GM18511 (cell line): ENCODE data around the gene LRP1-AS.

Experiments
- ATAC-seq: cut with Tn5 transposase; IDR thresholded peaks from one replicate; pipeline ENCODE4 v1.9.1; 2021; ENCODE audit warnings: mild to moderate bottlenecking, moderate library complexity; ENCODE audit not compliant: unreplicated experiment

Gene LRP1-AS

DNA sequence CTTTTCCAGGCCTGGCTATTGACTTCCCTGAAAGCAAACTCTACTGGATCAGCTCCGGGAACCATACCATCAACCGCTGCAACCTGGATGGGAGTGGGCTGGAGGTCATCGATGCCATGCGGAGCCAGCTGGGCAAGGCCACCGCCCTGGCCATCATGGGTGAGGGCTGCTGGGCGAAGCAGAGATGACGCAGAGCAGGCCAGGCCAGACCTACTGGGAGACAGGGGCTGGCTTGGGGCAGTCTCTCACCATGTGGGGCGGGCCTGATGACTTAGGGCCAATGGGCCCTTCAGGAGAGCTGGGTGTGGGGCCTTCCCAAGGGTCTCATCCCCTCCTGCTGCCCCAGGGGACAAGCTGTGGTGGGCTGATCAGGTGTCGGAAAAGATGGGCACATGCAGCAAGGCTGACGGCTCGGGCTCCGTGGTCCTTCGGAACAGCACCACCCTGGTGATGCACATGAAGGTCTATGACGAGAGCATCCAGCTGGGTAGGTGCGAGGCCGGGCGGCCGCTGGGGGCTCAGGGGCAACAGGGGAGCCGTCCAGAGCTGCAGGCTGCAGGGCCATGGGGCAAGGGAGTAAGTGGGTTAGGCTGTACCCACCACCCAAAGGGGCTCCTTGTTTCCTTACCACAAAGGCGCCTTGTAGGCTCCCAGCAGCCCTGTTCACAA, 33.0 kb upstream of the LRP1-AS start:
- no peak for ATAC-seq

DNA sequence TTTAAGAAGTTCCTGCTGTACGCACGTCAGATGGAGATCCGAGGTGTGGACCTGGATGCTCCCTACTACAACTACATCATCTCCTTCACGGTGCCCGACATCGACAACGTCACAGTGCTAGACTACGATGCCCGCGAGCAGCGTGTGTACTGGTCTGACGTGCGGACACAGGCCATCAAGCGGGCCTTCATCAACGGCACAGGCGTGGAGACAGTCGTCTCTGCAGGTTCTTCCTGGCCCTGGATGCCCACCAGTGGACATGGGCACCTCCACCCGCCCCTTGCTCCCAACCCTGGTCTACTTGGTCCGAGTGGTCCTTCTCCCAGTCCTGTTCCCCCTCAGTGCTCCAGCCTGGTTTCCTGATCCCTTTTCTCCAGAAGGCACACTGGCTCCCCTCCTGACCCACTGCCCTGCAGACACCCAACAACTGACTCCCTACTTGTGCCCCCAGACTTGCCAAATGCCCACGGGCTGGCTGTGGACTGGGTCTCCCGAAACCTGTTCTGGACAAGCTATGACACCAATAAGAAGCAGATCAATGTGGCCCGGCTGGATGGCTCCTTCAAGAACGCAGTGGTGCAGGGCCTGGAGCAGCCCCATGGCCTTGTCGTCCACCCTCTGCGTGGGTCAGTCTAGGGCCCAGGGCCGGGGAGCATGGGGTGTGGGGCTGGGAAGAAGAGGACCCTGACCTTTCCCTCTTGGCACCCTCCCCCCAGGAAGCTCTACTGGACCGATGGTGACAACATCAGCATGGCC, 32.1 kb upstream of the LRP1-AS start:
- no peak for ATAC-seq

DNA sequence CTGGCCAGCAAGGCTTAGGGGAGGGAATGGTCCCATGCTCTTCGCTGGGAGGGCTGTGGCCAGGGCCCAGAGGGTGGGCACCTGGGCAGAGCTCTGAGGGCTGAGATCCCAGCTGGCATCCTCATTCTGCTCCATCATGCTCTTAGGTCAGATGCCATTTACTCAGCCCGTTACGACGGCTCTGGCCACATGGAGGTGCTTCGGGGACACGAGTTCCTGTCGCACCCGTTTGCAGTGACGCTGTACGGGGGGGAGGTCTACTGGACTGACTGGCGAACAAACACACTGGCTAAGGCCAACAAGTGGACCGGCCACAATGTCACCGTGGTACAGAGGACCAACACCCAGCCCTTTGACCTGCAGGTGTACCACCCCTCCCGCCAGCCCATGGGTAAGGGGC, 30.8 kb upstream of the LRP1-AS start:
- no peak for ATAC-seq

DNA sequence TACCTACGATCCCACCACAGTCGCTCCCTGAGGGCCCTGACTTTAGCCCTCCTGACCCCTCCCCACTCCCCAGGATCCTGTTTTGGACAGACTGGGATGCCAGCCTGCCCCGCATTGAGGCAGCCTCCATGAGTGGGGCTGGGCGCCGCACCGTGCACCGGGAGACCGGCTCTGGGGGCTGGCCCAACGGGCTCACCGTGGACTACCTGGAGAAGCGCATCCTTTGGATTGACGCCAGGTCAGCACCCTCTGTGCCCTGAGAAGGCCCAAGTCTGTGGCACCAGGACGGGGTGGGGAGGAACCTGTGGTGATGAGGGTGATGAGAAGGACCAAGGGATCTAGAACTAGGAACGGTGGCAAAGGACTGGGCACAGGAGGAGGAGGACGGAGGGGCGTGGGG, 29.9 kb upstream of the LRP1-AS start:
- no peak for ATAC-seq

DNA sequence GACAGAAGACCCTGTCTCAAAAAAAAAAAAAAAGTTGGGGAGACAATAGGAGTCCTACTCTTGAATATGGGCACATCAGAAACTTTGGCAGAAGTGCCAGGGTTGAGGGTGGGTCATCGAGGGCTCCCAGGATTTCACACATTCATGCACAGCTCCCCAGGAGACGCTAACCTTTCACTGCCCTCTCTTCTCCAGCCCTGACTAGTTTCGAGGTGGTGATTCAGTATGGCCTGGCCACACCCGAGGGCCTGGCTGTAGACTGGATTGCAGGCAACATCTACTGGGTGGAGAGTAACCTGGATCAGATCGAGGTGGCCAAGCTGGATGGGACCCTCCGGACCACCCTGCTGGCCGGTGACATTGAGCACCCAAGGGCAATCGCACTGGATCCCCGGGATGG, 29.4 kb upstream of the LRP1-AS start:
- no peak for ATAC-seq

DNA sequence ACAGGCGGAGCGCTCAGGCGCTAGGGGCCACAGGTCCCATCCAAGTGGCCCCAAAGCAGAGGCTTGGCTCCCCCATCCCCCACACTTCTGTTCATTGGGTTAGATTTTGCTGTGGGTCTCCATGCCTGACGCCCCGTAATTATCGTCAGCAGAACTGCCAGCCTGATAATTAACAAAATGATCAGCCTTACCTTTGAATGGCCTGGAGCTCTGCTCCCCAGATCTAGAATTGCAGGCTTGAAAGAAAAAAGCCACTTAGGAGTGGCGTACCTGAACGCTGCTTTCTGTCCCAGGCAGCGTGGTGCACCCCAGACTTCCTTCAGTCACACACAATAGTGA, 28.7 kb upstream of the LRP1-AS start:
- ATAC-seq, result no peak

DNA sequence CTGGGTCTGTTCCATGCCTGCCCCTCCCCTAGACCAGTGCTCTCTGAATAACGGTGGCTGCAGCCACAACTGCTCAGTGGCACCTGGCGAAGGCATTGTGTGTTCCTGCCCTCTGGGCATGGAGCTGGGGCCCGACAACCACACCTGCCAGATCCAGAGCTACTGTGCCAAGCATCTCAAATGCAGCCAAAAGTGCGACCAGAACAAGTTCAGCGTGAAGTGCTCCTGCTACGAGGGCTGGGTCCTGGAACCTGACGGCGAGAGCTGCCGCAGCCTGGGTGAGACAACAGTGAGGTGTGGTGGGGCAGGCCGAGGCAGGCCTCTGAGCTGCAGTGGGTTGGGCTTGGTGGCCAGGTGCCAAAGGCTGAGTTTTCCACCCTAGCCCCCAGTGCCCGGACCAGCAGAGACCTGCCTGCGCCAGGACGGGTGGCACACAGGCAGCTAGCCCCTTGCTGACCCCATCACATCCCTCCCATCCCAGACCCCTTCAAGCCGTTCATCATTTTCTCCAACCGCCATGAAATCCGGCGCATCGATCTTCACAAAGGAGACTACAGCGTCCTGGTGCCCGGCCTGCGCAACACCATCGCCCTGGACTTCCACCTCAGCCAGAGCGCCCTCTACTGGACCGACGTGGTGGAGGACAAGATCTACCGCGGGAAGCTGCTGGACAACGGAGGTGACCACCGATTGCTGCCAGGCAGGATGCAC, 28.2 kb upstream of the LRP1-AS start:
- ATAC-seq, result no peak

DNA sequence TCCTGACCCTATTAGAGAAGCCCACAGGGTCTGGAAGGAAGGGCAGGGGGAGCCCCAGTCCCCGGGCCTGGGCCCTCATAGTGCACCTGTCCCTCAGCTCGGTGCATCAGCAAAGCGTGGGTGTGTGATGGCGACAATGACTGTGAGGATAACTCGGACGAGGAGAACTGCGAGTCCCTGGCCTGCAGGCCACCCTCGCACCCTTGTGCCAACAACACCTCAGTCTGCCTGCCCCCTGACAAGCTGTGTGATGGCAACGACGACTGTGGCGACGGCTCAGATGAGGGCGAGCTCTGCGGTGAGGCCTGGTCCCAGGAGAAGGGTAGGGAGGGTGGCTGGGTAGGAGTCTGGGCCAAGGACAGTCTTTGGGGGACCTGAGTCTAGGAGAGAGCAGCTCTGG, 26.3 kb upstream of the LRP1-AS start:
- no peak for ATAC-seq

DNA sequence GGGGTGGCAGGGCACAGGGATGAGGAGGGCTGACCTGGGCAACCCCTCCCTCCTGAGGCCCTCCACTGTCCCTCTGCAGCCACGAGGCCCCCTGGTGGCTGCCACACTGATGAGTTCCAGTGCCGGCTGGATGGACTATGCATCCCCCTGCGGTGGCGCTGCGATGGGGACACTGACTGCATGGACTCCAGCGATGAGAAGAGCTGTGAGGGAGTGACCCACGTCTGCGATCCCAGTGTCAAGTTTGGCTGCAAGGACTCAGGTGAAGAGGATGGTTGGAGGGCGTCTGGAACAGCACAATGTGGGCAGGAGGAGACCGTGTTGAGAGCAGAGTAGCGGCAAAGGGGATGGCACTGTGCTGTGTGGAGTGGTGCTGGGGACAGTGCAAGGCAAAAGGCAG, 25.7 kb upstream of the LRP1-AS start:
- no peak for ATAC-seq

DNA sequence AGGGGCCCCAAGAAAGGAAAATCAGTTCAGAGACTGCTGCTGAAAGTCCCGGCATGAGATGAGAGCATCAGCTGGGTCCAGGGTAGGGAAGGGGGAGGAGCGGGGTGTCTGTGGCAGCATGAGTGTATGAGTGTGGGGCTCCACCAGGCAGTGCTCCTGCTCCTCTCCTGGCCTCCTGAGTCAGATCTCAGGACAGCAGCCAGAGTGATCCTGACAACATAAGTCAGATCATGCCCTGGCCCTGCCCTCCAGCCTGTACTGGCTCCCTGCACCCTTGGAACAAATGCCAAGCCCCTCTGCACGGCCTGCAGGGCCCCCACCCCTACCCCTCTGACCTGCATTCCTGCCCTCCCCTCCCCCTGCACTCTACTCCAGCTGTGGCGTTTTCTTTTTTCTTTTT, 24.2 kb upstream of the LRP1-AS start:
- no peak for ATAC-seq

DNA sequence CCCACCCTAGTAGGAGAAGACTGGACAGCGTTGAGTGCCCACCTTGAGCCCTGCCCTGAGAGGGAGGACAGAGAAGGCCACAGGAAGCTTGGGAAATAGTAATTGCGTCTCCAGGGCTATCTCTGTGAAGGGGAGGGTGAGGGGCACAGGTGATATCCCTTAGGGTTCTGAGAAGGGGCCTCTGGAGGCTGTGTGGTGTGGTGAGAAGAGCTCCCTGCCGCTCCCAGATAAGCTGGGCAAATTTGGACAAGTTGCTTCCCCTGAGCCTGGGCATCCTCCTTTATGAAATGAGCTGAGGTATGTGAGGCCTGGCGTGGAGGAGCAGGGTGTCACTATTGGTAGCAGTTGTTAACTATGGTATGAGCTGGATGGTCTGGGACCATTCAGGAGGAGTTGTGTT, 23.5 kb upstream of the LRP1-AS start:
- no peak for ATAC-seq

DNA sequence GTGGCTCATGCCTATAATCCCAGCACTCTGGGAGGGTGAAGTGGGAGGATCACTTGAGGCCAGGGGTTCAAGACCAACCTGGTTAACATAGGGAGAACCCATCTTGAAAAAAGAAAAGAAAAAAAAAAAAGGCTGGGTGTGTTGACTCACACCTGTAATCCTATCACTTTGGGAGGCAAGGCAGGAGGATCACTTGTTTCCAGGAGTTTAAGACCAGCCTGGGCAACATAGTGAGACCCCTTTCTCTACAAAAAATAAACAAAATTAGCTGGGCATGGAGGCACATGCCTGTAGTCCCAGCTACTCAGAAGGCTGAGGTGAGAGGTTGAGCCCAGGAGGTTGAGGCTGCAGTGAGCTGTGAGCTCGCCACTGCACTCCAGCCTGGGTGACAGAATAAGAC, 23.0 kb upstream of the LRP1-AS start:
- ATAC-seq, result no peak

DNA sequence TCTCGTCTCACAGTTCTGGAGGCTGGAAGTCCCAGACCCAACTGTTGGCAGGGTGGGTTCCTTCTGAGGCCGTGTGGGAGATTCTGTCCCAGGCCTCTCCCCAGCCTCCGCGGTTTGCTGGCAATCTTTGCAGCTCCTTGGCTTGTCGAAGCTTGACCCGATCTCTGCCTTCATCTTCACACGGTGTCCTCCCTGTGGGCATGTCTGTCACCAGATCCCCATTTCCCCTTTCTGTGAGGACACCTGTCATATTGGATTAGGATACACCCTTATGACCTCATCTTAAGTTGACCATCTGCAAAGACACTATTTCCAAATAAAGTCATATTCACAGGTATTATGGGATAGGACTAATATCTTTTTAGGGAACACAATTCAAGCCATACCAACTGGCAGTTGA, 22.6 kb upstream of the LRP1-AS start:
- ATAC-seq, result no peak

DNA sequence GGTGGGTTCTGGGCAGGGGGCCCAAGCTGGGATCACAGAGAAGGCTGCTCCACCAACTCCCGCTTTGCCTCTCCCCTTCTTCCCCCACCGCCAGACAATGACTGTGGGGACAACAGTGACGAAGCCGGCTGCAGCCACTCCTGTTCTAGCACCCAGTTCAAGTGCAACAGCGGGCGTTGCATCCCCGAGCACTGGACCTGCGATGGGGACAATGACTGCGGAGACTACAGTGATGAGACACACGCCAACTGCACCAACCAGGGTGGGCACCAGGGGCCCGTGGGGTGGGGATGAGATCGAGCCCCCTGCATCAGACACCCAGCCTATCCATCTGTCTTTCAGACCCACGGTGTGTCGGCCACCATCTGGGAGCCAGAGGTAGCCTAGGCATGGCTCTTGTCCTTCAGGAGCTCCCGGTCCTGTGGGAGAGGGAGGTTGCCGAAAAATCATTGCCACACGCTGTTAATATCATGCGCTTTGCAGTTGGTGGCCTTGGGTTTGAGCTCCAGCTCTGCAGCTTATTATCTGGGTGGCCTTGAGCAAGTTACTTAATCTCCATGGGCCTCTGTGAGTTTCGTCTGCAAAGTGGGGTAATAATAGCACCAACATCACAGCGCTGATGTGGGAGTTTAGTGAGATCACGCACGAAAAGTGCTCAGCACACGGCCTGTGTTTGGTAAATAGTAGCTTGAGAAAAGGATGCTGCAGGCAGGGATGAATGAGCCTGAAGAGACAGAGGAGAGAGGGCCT, 21.8 kb upstream of the LRP1-AS start:
- no peak for ATAC-seq

DNA sequence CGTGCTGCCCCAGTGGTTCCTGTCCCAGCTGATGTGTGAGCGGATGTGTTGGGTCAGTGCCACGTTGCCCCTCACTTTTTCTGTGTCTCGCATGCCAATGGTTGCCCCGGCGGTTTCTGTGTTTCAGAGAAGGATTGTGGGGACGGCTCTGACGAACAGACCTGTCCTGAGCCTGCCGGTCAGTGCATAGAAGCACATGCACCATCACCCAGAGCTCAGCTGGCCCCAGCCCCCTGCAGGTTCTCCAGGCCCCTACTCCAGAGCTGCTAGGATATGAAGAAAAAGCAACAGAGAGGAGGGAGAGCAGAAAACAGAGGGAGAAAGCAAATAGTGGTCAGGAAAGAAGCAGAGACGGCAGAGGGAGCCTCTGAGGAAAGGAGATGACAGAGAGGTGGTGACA, 20.6 kb upstream of the LRP1-AS start:
- ATAC-seq, result no peak

DNA sequence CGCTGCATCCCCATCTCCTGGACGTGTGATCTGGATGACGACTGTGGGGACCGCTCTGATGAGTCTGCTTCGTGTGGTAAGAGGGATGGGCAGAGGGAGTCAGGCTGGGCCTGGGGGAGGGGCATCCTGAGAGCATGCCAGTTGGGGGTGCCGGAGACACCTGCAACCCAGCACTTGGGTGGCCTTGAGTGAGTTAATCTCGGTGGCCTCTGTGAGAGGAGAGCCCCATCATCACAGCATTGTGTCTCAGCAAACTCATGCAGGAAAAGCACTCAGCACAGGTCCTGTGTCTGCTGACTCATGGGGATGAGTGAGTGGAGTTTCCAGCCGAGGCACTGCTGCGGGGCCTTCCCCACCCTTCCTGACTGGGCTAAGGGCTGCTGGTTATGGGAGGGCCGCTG, 19.6 kb upstream of the LRP1-AS start:
- ATAC-seq, result no peak

DNA sequence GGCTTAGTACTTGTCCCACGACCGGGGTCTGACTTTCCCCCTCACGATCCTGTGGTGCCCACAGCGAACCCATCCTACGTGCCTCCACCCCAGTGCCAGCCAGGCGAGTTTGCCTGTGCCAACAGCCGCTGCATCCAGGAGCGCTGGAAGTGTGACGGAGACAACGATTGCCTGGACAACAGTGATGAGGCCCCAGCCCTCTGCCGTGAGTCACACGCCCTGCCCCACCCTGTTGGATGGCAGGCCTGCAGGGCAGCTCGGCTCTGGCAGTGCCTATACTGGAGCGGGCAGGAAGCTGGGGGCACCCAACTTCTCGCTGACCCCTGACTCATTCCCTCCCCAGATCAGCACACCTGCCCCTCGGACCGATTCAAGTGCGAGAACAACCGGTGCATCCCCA, 18.3 kb upstream of the LRP1-AS start:
- ATAC-seq, result no peak

DNA sequence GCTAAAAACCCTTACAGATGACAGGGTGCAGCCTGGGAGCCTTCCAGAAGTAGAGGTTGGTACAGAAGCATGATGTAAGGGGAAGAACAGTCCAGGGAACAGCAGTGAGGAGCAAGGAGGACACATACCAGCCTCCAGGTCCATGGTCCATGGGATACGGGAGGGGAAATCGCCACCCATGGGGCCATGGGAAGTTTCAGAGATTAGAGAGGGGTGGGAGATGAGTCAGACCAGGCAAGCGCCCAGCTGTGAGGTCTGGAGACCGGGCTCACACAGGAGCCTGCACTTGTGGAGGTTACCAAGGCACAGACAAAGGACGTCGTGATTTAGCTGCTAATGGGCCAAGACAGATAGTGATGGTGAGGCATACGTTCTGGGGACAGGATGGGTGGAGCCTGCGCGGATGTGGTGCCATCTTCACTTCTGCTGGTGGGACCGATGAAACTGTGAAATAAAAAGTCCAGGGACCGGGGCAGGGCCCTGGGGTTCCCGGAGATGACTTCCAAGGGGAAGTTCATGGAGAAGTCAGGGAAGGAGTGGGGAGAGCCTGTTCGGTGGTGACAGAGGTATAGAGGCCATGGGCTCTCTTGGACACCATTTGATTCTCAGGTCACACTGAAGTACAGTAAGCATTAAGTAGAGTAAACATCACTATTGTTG, 17.7 kb upstream of the LRP1-AS start:
- ATAC-seq, result no peak

DNA sequence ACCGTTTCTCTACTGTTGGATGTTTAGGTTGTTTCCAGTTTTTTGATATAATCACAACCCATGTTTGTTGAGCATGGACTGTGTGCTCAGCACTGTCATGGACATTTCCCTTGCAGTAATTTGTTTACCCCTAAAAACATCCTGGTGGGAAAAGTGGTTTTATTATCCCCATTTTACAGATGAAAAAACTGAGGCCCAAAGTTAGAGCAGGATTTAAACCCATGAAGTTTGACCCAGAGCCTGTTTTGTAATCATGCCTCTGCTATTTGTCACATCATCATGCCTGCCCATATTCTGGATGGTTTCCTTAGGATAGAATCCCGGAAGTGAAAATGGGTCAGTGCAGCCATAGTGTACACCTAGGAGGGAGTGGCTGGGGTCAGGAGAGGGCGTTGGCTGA, 17.0 kb upstream of the LRP1-AS start:
- no peak for ATAC-seq

DNA sequence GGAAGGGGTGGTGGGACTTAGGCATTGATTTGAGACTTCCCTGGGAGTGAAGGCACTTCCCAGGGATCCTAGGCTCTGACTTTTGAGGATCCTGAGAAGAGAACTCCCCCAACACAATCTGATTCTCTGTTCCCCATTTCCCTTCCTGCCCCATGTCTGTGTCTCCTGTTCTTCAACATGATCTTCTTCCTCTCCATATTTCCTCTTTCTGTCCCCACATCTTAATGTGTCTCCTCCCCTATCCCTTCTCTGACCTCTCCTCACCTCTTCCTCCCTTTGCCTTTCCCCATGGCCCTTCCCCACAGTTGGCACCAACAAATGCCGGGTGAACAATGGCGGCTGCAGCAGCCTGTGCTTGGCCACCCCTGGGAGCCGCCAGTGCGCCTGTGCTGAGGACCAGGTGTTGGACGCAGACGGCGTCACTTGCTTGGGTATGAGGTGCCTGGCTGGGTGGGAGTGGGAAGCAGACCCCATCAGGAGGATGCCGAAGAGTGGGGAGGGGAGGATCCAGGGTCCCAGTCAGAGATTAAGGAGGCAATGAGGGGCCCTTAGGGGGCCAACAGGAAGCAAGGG, 15.2 kb upstream of the LRP1-AS start:
- no peak for ATAC-seq

DNA sequence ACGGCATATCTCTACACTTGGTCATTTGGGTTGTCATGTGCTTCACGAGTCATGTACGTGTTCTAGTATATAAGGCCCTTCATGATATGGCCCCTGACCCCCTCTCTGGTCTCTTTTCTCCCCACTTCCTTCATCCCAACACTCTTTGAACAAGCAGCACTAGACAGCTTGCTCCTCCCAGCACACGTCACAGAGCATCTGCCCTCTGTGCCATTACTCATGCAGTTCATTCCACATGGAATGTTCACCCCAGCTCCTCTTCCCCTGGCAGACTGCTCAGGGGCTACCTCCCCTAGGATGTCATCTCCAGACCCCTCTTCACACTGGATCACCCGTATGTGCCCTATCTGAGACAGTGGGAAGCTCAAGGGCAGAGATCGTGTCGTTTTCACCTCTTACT, 14.1 kb upstream of the LRP1-AS start:
- ATAC-seq, result no peak
